ENCODE measurements around the gene DNASE2.

DNA sequence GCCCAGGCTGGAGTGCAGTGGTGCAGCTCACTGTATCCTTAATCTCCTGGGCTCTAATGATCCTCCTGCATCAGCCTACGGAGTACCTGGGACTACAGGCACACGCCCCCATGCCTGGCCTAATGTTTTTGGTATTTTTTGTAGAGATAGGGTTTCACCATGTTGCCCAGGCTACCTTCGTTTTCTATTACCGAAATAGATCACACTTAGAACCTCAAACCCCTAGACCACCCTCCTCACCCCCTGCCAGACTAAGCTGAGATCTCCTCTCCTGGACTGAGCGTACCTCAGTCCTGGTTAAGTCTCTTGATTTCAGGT, 5.4 kb upstream of the DNASE2 start:
- TF ChIP-seq TAF1 (IDR thresholded peaks at IDR 0.05; ENCODE audit: borderline replicate concordance, insufficient read depth, low read length) (no peak), SIN3A (IDR thresholded peaks at IDR 0.05; ENCODE audit: borderline replicate concordance, insufficient read depth, low read length) (no peak), POLR2AphosphoS5 (IDR thresholded peaks at IDR 0.05; ENCODE audit: low read depth, low read length) (no peak), FOXP2 (optimal IDR thresholded peaks at IDR 0.05; ENCODE audit: borderline replicate concordance, extremely low read depth, extremely low read length, insufficient read depth) (no peak)

Data from PFSK-1 (cell line).